Brain microvascular endothelial cell (primary cell): ENCODE data around the gene ADGRB3.

ENCODE experiments used
- DNase-seq: peaks from one replicate; pipeline ENCODE4 v3.0.0-alpha.2; 2020
- H3K27ac ChIP-seq: fragments of 250-450 bp; sonication (Bioruptor Pico); 2 replicates; pipeline ENCODE4 v1.5.1; 2020; ENCODE audit warnings: mild to moderate bottlenecking, moderate library complexity
- H3K27me3 ChIP-seq: fragments of 250-450 bp; sonication (Bioruptor Pico); replicated peaks from 2 replicates; pipeline ENCODE4 v1.5.1; 2020; ENCODE audit warnings: mild to moderate bottlenecking
- H3K36me3 ChIP-seq: fragments of 250-450 bp; sonication (Bioruptor Pico); replicated peaks from 2 replicates; pipeline ENCODE4 v1.5.1; 2020; ENCODE audit warnings: mild to moderate bottlenecking
- H3K4me3 ChIP-seq: 2 replicates; pipeline ENCODE4 v1.5.1; 2011; ENCODE audit warnings: low read depth, mild to moderate bottlenecking, control low read depth, low read length, moderate library complexity
- CTCF ChIP-seq: IDR thresholded peaks from 2 replicates; pipeline ENCODE4 v1.5.1; 2011; ENCODE audit warnings: low read depth, mild to moderate bottlenecking, moderate library complexity, low read length, control low read depth, inconsistent platforms; ENCODE audit errors: missing control alignments
- in situ Hi-C: cut with HindIII; loops from 2 replicates; pipeline ENCODE4 v1.10.0; 2017; ENCODE audit warnings: low sequenced_read_pairs, low pct_ligation_motif_present

The ADGRB3 gene

DNA sequence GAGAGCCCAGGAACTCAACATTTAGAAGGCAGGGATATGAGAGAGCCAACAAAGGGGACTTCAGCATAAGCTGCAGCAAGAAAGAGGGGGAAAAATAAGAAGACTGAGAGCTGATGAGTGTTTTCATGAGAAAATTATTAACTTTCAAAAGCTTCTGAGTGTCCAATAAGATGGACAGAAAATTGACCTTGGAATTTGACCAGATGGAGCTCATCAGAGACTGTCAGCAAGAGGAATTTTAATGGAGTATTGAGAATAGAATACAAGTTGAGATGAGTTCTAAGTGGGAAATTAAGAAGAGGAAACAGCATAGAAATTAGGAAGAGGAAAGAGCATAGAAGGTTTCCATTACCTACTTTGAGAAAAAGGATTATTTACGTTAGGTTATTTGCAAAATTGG lies 733.5 kb downstream of the ADGRB3 start:
- in situ Hi-C loops: no loop called here
- Histone ChIP-seq H3K4me3 (no peak overlapping the region), H3K27me3 (no peaks in the 10 kb centered on the region), H3K36me3 (no peaks in the 10 kb centered on the region), H3K27ac (no peak overlapping the region)
- no peak for DNase-seq
- no peak for TF ChIP-seq CTCF

GRCh38 chr6:69370763-69371162 lies 735.7 kb downstream of the ADGRB3 start:
- Histone ChIP-seq H3K27ac (no peak overlapping the region), H3K4me3 (no peak overlapping the region), H3K36me3 (no peaks in the 10 kb centered on the region), H3K27me3 (no peaks in the 10 kb centered on the region)
- in situ Hi-C loops: no loop called here
- TF ChIP-seq CTCF: no peak
- DNase-seq: no peak

- Histone ChIP-seq H3K27me3 (no peaks in the 10 kb centered on the region), H3K36me3 (no peaks in the 10 kb centered on the region), H3K4me3 (no peak overlapping the region), H3K27ac (no peak overlapping the region)
- TF ChIP-seq CTCF: no peak
- DNase-seq: no peak
- in situ Hi-C loops: no loop called here
Measured at GRCh38 chr6:69378326-69378725, 743.2 kb downstream of the ADGRB3 start.

DNA sequence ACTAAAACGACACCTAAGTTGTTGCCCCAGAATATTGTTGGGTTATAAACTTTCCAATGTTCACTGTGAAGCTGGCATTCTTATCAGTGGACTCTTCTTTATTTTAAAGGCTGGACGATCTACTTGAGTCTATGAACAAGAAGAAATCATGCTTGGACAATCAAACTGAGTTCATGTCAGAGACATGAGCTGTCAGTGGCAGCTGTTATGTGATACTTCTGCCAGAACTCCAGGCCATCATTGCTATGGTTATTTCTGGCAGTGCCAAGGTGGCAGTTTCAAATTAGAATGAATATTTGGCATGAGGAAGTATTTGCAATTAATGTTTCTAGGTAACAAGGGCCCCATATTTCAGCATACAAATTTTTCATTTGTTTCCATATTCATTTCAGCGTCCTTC lies 744.4 kb downstream of the ADGRB3 start:
- no peak for TF ChIP-seq CTCF
- in situ Hi-C loops: no loop called here
- Histone ChIP-seq H3K27me3 (no peaks in the 10 kb centered on the region), H3K36me3 (no peaks in the 10 kb centered on the region), H3K4me3 (no peak overlapping the region), H3K27ac (no peak overlapping the region)
- no peak for DNase-seq

- H3K4me3 ChIP-seq: no peak overlapping the region
- in situ Hi-C loops: no loop called here
- DNase-seq: no peak
- no peak overlapping the region for H3K27ac ChIP-seq
- no peak for TF ChIP-seq CTCF
- no peaks in the 10 kb centered on the region for H3K36me3 ChIP-seq
- H3K27me3 ChIP-seq: no peaks in the 10 kb centered on the region
Measured at GRCh38 chr6:69383627-69384026, 748.5 kb downstream of the ADGRB3 start.

DNA sequence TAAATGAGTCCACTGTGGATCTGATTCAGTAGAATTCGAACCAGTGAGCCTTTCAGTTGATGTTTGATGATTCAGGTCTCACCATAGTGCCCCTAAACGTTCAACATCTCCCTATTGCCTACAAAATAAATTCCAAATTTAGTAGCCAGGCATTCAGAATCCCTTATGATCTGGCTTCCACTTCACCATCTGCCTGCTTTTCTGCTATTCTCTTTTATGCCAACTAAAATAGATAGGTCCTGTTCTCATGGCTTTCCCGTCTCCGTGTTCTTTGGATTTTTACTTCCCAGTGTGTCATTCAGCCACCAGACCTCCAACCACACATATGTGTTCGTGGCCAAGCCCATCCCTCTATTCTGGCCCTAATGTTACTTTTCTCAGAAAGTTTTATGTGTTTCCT lies 751.3 kb downstream of the ADGRB3 start:
- TF ChIP-seq CTCF: no peak
- Histone ChIP-seq H3K27me3 (no peaks in the 10 kb centered on the region), H3K4me3 (no peak overlapping the region), H3K27ac (no peak overlapping the region), H3K36me3 (no peaks in the 10 kb centered on the region)
- in situ Hi-C loops: no loop called here
- DNase-seq: no peak
